Smooth muscle cell (in vitro differentiated cells): ENCODE measurements around the gene WNT7B. TPM values are rescaled to one million over a fixed set of nuclear protein-coding genes. Genes with fewer than 3 reads are reported as not detected.
A peak's percentile ranks its signal among the peaks of the same experiment; 100 is the strongest.

ENCODE experiments used
- DNase-seq: peaks from one replicate; lab custom pipeline; 2025; ENCODE audit not compliant: unreplicated experiment; lab: John Stamatoyannopoulos, UW
- H2AFZ ChIP-seq: fragments of 200-600 bp; sonication (generic); 2 replicates; pipeline ENCODE4 v1.6.0; 2016; ENCODE audit warnings: antibody characterized with exemption, low read depth, mild to moderate bottlenecking
- H3F3A ChIP-seq: fragments of 200-600 bp; sonication (generic); 2 replicates; pipeline ENCODE4 v1.6.0; 2017; ENCODE audit warnings: antibody characterized with exemption, low read depth
- H3K27ac ChIP-seq: fragments of 200-600 bp; sonication (generic); 2 replicates; pipeline ENCODE4 v1.5.1; 2016; ENCODE audit warnings: low read depth, mild to moderate bottlenecking
- H3K27me3 ChIP-seq: fragments of 200-600 bp; sonication (generic); 2 replicates; pipeline ENCODE4 v1.6.1; 2016; ENCODE audit warnings: low read depth, mild to moderate bottlenecking
- H3K36me3 ChIP-seq: fragments of 200-600 bp; sonication (generic); 2 replicates; pipeline ENCODE4 v1.5.1; 2016; ENCODE audit warnings: low read depth
- H3K4me1 ChIP-seq: fragments of 200-600 bp; sonication (generic); 2 replicates; pipeline ENCODE4 v1.5.1; 2016; ENCODE audit warnings: low read depth
- H3K4me2 ChIP-seq: fragments of 200-600 bp; sonication (generic); 2 replicates; pipeline ENCODE4 v1.6.0; 2016; ENCODE audit warnings: mild to moderate bottlenecking
- H3K4me3 ChIP-seq: fragments of 200-600 bp; sonication (generic); 2 replicates; pipeline ENCODE4 v1.5.1; 2016; ENCODE audit warnings: mild to moderate bottlenecking
- H3K79me2 ChIP-seq: fragments of 200-600 bp; sonication (generic); 2 replicates; pipeline ENCODE4 v1.6.0; 2016; ENCODE audit warnings: low read depth, mild to moderate bottlenecking
- H3K9ac ChIP-seq: fragments of 200-600 bp; sonication (generic); 2 replicates; pipeline ENCODE4 v1.6.0; 2016; ENCODE audit warnings: low read depth
- H3K9me3 ChIP-seq: fragments of 200-600 bp; sonication (generic); replicated peaks from 2 replicates; pipeline ENCODE4 v1.5.1; 2016; ENCODE audit warnings: low read depth
- H4K20me1 ChIP-seq: fragments of 200-600 bp; sonication (generic); 2 replicates; pipeline ENCODE4 v1.6.0; 2016; ENCODE audit warnings: low read depth
- WGBS: methylation state at CpG from one replicate; pipeline ENCODE4 v1.1.7; 2016; ENCODE audit warnings: low lambda C conversion rate; 5-methylcytosine and 5-hydroxymethylcytosine counted together
- polyA plus RNA-seq: library from polyadenylated mRNA; unstranded; fragments of >200 nt; fragmentation: Nextera tagmentation; extraction: Ambion mirVana; gene quantifications from 2 replicates; pipeline ENCODE4 v1.2.1, GENCODE V29; 2016
- total RNA-seq: library from RNA; depleted of rRNA; stranded (reverse); fragments of >200 nt; gene quantifications from 2 replicates; pipeline ENCODE4 v1.2.3, GENCODE V29; 2014
- TF ChIP-seq, protein P1 (sequence below): fragments of 200-600 bp; sonication (generic); IDR thresholded peaks from 2 replicates; pipeline ENCODE4 v1.5.1; 2017; ENCODE audit warnings: borderline replicate concordance, mild to moderate bottlenecking, antibody characterized with exemption; ENCODE audit not compliant: insufficient read depth, poor library complexity, severe bottlenecking

The WNT7B gene
- total and polyA plus RNA-seq, 2 experiments from 2014 or later, result 0.69 to 1.6 TPM

GRCh38 chr22:45892681-45893461, 84.1 kb downstream of the WNT7B start:
- no peak overlapping the region for H3K4me3 ChIP-seq
- peak overlapping the region; percentile 44 for H3K4me2 ChIP-seq
- no peaks in the 10 kb centered on the region for H3K27me3 ChIP-seq
- no peaks in the 10 kb centered on the region for H3F3A ChIP-seq
- no peak overlapping the region for H3K27ac ChIP-seq
- DNase-seq, result no peak
- no peaks in the 10 kb centered on the region for H4K20me1 ChIP-seq
- H2AFZ ChIP-seq, result no peak overlapping the region
- H3K4me1 ChIP-seq, result no peaks in the 10 kb centered on the region
- H3K9ac ChIP-seq, result no peak overlapping the region
- 88% methylated on average over 16 of the region's 16 CpGs for WGBS
- TF ChIP-seq, protein P1, sequence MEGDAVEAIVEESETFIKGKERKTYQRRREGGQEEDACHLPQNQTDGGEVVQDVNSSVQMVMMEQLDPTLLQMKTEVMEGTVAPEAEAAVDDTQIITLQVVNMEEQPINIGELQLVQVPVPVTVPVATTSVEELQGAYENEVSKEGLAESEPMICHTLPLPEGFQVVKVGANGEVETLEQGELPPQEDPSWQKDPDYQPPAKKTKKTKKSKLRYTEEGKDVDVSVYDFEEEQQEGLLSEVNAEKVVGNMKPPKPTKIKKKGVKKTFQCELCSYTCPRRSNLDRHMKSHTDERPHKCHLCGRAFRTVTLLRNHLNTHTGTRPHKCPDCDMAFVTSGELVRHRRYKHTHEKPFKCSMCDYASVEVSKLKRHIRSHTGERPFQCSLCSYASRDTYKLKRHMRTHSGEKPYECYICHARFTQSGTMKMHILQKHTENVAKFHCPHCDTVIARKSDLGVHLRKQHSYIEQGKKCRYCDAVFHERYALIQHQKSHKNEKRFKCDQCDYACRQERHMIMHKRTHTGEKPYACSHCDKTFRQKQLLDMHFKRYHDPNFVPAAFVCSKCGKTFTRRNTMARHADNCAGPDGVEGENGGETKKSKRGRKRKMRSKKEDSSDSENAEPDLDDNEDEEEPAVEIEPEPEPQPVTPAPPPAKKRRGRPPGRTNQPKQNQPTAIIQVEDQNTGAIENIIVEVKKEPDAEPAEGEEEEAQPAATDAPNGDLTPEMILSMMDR, result no peak
- no peaks in the 10 kb centered on the region for H3K36me3 ChIP-seq
- H3K79me2 ChIP-seq, result no peaks in the 10 kb centered on the region
- H3K9me3 ChIP-seq, result no peaks in the 10 kb centered on the region

DNA sequence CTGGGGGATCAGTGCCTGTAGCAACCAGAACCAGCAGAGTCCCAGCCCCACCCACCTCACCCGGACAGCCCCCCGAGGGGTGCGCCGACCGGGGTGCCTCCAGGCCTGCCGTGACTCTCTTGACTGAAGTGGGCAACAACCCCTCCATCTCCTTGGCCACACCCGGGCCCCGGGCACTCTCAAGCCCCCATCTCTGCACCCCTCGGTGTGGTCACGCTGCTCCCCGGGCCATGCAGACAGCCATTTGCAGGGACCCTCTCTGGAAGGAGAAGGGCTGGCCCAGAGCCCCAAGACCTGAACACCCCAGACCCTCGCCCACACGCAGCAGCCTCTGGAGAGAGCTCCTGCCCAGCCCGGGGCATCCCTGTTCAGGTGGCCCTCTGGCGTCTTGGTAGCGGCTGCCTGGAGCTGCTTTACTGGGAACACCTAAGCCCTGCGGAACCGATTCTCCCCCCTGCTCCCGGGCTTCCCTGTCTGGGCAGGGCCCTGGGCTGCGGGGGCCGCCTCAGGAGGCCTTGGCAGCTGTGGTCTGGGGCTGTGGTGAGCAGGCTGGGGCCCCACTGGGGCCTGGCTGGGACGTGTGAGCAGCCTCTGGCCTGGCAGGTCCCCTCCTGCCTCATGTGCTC, 84.9 kb downstream of the WNT7B start:
- WGBS, result 77% methylated on average over 14 of the region's 22 CpGs

DNA sequence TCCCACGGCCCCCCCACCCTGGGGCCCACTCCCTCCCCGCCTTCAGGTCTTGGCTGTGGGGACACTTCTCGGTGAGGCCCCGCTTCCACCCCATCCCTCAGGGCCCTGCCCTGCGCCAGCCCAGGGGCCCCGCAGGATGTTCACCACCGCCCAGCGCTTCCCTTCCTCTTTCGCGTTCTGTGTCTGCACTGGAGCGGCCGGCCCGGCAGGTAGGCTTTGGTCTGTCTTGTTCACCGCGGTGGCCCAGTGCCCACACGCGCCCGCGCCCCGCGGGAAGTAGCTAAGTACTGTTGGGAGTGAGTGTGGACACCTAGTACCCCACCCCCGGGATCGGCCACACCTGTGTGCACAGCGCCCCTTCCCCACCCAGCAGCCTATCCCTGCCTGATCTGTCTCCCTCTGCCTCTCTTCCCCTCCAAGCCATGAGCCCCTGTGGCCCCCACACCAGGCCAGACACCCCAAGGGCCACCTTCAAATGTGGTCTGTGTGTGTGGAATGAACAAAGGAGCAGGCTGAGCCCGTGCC, 85.4 kb downstream of the WNT7B start:
- H3K4me2 ChIP-seq, result peak overlapping the region; percentile 44
- no peaks in the 10 kb centered on the region for H4K20me1 ChIP-seq
- no peaks in the 10 kb centered on the region for H3K79me2 ChIP-seq
- H3K27me3 ChIP-seq, result no peaks in the 10 kb centered on the region
- H3K27ac ChIP-seq, result no peak overlapping the region
- H3K9ac ChIP-seq, result no peak overlapping the region
- no peak overlapping the region for H3K4me3 ChIP-seq
- H3K9me3 ChIP-seq, result no peaks in the 10 kb centered on the region
- H2AFZ ChIP-seq, result no peak overlapping the region
- WGBS, result 87% methylated on average over 11 of the region's 25 CpGs
- no peaks in the 10 kb centered on the region for H3K36me3 ChIP-seq
- no peaks in the 10 kb centered on the region for H3F3A ChIP-seq
- H3K4me1 ChIP-seq, result no peaks in the 10 kb centered on the region
- TF ChIP-seq, protein P1, result no peak
- no peak for DNase-seq

More for the DNA sequence above, 84.9 kb downstream of the WNT7B start:
- no peak for DNase-seq
- no peaks in the 10 kb centered on the region for H3K27me3 ChIP-seq
- H3K79me2 ChIP-seq, result no peaks in the 10 kb centered on the region
- no peaks in the 10 kb centered on the region for H3K9me3 ChIP-seq
- H3K4me3 ChIP-seq, result no peak overlapping the region
- H4K20me1 ChIP-seq, result no peaks in the 10 kb centered on the region
- no peak overlapping the region for H3K9ac ChIP-seq
- H3K4me1 ChIP-seq, result no peaks in the 10 kb centered on the region
- no peak overlapping the region for H2AFZ ChIP-seq
- TF ChIP-seq, protein P1, result no peak
- H3K36me3 ChIP-seq, result no peaks in the 10 kb centered on the region
- no peaks in the 10 kb centered on the region for H3F3A ChIP-seq
- peak overlapping the region; percentile 44 for H3K4me2 ChIP-seq
- no peak overlapping the region for H3K27ac ChIP-seq
